Embryonic facial prominence (tissue), 1 donor: ENCODE measurements around the gene PAQR8.

Experiments
- DNase-seq: peaks from one replicate; pipeline ENCODE4 v3.0.0-alpha.2; 2016; ENCODE audit errors: extremely low spot score

PAQR8 gene

DNA sequence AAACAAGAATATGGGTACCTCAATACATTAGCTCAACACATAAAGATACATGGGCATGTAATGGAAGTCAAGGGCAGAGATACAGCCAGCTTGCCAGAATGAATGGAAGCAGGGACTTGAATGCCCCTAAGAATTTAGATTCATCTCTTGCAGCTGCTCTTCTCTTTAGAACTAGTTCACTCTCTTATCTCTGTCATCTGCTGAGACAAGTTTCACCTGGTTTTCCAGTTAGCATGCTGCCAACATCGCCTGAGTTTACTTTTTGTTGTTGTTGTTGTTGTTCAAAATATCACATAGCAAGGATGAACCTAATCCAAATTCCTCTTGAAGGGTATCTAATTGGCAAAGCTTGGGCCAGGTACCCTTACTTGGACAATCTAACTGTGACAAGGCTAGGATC is 14.1 kb upstream of the PAQR8 start:
- DNase-seq, result no peak

DNA sequence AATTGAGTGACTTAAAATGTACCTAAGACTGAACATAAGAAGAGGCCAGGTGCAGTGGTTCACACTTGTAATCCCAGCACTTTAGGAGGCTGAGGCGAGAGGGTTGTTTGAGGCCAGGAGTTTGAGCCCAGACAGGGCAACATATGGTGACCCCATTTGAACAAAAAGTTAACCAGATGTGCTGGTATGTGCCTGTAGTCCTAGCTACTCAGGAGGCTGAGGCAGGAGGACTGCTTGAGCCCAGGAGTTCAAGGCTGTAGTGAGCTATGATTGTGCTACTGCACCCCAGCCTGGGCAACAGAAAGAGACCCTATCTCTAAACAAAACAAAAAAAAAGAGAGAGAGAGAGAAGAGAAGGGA is 10.1 kb upstream of the PAQR8 start:
- DNase-seq, result no peak

DNA sequence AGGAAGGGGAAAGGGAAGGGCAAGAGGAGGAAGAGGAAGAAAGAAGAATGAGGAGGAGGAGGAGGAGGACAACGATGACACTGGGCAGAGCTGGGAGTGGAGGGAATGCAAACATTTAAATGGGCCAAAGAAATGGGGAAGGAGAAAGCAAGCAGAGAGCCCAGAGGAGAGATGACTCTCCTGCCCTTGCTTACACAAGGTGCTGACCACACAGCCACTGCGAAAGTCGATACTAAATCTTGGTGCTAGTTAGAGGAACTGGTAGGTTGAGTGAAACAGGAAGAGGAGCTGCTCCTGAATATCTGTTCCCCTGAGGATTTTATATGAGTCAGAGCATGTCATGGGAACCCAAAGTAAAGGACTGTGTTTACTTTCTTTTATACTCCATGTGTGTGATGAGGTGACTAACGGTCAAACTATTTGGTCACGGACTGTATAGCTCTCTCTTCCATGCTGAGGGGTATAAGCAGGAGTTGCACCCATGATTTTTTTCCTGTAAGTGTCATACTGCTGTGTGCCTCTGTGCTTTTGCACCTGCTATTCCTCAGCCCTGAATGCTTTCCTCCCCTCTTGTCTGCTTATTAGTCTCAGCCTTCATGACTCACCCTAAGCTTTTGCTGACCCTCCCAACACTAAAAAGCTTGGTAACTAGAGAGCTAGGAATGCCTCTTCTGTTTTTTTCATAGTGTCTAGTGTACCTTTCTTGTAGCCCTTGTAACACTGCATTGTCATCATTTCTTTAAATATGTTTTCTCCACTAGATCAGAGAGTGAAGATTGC is 9.5 kb upstream of the PAQR8 start:
- no peak for DNase-seq

DNA sequence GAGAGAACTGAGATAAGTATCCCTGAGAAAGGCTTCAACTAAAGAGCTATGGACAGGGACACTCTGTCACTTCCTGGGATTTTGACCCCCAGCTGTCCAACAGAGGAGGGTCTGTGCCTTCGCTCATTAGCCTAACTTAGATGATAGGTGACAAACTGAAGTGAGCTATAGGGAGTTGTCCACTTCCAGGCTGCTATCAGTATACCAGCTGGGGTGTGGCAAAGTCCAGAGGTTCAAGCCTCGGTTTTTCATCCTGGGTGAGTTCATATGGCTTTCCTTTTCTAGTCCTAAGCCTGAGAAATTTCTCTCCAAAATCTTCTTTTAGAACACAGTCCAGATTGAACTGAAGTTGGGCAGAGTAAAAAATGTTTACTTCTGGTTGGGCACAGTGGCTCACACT is 5.9 kb upstream of the PAQR8 start:
- DNase-seq, result no peak

DNA sequence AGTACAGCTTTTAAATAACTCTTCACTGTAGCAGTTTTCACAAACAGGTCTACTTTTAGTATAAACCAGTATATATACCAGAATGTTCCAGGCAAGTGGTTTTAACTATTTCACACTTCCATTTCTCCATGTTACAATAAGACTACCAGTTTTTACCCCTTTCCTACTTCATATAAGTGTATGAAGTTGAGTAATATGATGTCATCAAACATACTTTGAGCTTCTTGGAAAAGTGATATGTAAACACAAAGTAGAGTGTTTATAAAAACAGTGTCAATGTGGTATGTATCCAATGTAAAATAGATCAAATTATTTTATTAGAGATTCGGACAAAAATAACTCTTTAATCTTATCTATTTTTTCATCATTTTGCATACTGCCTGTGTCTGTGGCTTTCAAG is 2.5 kb upstream of the PAQR8 start:
- no peak for DNase-seq

DNA sequence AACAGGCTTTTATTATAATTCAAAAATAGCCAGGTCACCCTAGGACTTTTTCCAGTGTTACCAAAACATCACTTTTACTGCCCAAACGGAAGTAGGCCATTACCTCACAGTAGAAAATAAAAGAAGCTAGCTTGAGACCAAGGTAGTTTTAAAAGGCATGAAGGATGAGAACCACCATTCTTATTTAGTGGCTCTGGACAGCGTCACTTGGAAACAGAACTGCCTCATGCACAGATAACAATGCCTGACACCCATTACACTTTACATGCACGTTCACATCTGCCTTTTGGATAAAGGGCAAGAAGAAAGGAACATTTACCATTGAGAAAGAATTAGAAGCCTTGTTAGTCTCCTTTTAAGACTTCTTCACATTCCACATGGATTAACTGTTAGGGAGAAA is 1.9 kb upstream of the PAQR8 start:
- no peak for DNase-seq

DNA sequence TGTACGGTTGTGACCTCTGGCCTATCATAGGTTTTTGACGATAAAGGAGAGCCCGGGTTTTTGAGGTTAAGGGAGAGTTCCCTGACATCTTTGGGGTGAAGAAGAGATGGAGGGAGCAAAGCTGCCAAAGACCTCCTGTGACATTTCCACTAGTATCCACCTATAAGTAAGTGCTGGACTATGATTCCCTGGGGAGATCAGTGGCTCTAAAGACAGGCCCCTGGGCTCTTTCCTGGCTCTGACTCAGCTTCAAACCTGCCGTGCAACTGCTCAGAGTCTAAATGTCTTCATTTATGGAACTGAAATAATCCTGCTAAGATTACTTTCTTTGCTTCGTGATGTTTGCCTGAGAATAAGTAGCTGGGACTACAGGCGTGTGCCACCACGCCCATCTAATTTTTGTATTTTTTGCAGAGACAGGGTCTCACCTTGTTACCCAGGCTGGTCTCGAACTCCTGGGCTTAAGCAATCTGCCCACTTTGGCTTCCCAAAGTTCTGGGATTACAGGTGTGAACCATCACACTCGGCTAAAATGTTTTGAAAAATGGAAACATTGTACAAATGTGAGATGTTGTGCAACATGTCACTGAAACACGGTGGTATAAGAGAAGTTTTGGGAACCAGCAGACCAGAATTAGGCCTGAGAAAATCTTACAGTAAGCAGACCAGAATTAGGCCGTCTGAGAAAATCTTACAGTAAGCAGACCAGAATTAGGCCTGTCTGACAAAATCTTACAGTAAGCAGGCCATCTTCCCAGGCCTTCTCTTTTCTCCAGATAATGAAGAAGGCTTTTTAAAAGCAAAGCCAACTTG is 1.1 kb upstream of the PAQR8 start:
- no peak for DNase-seq

DNA sequence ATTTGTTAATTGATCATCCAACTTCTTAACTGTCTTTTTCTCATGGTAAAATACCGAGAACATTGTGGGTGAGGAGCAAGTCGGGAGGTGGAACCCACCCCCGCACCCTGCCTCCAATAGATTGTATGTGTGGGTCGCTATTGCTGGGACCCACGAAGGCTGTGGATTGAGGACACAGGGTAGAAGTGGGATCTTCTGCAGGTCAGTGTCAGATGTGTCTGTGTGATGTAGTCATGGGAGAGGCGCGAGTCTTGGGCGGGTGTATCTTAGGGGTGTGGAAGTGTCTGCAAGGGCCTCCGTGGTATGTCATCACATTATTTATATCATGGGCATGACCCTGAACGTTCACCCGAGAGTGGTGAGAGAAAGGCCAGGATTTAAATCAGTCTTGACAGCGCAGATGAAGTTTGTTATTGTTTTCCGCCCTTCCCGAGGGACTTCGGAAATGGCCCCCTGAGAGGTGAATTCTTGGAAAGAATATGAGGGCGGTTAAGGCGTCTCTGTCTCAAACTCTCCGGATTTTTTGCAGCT is 472 bp upstream of the PAQR8 start:
- DNase-seq, result no peak

DNA sequence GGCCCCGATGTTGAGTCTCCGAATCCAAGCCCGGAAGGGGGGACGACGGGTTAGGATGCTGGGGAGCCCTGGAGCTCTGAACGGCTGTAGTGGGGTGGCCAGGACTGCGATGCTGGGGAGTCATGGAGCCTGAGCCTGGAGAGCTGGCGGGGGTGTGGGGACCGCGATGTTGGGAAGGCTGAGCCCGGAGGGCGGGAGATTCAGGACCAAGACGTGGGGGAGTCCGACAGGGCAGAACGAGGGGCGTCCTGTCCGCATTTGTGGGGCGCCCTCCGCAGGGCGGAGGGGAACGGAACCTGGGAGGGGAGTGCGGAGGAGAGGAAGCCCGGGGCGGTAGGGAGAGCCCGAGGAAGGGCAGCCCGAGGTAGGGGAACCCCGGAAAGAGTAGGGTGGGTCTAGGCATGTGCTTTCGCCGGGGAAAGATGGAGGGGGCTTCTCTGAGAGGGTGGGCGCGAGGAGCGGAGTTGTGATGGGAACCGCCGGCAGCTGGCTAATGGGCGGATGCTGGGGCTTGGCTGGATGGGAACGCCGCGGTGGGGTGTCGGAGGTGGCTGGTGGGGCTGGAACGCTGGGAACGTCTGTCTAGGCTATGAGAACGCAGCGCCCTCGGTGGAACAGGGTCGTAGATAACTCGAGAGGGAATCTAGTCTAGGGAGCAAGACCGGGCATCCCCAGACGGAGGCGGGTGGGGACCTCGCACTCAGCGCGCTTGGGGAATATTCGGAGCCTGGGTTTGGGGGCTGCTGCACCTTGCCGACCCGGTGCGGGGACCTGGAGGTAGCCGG is 684 bp downstream of the PAQR8 start:
- peak; percentile 16 for DNase-seq

DNA sequence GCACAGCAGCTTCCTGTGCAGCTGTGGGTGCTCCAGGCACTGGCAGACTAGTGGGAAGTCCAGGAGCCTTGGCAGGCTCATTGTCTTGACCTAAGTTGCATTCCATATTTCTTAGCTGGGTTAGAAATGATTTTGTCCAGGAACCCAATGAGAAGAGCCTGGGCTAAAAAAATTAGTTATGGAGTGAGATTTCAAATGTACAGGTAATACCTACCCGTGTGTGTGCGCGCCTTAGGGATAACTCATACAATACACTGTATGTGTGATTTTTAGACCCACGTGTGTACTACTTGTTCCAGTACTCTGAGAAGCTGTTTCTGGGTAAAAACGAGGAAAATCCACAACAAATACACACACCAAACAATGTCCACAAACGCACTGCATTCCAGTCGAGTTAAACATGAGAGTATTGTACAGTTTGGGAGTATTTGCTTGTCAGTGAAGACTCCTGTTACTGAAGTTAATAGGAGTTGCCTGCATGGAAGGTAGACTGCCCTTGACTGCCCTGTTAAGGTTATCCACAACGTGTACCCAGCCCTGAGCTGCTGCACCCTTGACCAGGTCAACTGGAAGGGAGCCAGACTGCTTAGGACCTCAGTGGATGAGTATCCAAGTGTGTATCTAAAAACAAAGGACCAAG is 1.4 kb downstream of the PAQR8 start:
- DNase-seq, result no peak

- no peak for DNase-seq
These were observed 2.7 kb downstream of the PAQR8 start for GRCh38 chr6:52364480-52365166.

DNA sequence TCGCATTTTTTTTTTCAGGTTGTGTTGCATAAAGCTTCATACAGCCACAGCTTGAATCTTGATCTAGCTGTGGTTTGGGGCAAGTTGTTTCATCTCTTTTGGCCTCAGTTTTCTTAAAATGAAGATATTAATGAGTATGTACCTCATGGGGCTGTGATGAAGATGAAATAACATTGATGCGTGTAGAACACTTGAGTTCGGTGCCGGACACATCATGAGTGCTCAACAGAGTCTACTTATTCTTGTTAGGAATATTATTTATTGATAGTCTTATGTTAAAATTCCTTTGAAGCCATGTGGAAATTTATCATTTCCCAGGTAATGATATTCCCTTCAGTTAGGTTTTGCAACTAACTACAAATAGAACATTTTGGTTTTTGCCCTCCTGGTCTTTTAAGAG is 3.4 kb downstream of the PAQR8 start:
- DNase-seq, result no peak

- no peak for DNase-seq
These were observed 4.1 kb downstream of the PAQR8 start for GRCh38 chr6:52365866-52366540.

DNA sequence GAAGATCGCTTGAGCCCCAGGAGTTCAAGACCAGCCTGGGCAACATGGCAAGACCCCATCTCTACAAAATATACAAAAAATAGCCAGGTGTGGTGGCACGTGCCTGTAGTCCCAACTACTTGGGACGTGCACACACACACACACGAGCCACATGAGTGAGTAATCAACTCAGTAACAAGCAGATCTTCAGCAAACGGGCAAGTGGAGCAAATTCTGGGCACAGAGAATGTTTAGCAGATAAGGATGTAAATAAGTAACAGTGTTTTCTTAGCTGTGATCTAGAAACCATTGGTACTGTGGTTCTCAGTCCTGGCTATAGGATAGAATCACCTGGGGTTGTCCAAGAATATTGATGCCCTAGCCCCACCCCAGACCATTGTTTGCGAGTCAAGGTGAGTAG is 6.1 kb downstream of the PAQR8 start:
- DNase-seq, result no peak

GRCh38 chr6:52369234-52369633 is 7.3 kb downstream of the PAQR8 start:
- no peak for DNase-seq

DNA sequence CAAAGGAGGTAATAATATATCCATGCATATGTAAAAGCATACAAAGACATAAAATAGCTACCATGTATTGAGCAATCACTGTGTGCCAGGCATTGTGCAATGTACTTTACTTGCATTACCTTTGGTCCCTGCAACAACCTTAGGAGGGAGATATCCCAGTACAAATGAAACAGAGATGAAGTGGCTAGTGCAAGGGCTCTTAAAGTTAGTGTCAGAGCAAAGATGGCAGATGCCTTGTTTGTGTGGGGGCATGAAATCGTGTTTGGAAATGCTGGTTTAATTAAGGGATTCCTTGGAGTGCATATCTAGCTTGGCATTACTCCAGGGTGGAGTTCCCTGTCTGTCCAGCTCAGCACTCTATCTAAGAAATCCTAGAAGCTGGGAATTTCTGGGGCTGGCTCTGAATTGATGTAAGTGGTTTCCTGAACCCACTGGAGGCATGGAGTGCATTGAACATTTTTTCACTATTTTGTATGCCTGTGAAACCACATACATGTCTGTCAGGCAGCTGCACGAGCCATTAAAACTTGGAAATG is 9.8 kb downstream of the PAQR8 start:
- DNase-seq, result no peak

GRCh38 chr6:52373151-52373690 is 11.3 kb downstream of the PAQR8 start:
- DNase-seq, result no peak

- no peak for DNase-seq
These were observed 12.3 kb downstream of the PAQR8 start for GRCh38 chr6:52374247-52374646.

DNA sequence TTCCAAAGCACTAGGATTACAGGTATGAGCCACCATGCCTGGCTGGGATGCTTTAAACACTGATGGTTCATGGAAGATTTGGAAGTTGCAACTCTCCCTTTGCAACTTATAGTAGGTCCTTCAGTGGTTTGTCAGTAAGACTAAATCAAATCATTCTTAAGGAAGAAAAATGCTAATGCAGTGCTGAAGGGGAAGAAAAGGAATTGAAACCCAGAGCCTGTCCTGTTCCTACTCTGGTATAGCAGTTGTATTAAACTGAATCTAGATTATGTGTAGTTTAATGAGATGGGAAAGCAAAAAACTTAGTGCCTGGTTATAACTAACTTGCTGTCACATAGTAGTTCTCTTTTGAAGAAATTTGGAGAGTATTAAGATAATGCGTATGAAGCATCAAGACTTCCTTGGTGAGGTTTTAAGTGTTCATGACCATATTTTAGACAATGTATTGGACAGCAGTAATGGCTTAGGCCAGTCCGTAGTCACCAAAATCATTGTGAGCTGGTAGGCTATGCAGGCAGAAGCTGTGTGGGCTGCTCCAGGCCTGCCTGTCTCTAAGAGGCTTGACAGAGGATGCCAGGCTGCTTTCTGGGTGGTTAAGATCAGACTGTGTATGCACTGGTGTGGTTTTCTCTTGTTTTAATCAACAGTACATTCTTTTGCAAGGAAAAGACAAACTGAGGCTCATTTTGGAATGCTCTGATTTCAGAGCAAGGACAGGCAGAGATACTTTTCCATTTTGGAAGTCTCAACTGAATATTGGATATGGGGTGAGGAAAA is 14.0 kb downstream of the PAQR8 start:
- DNase-seq, result no peak
